HG02678 (cell line): ENCODE data around the gene SLC16A12.
"Not testable (repeated sequence)": the region's sequence is repeated elsewhere in the genome, so short reads cannot be mapped to it uniquely, and the experiment has no call there.

ENCODE experiments used
- ATAC-seq: cut with Tn5 transposase; IDR thresholded peaks from one replicate; pipeline ENCODE4 v1.9.1; 2021; ENCODE audit warnings: mild to moderate bottlenecking, moderate library complexity; ENCODE audit not compliant: unreplicated experiment

Gene SLC16A12

GRCh38 chr10:89548673-89549072 is 13.3 kb upstream of the SLC16A12 start:
- ATAC-seq: no peak

- no peak for ATAC-seq
Observed at GRCh38 chr10:89547853-89548513, 12.6 kb upstream of the SLC16A12 start.

- not testable (repeated sequence) for ATAC-seq
Observed at GRCh38 chr10:89546651-89547050, 11.3 kb upstream of the SLC16A12 start.

GRCh38 chr10:89543841-89544240 is 8.4 kb upstream of the SLC16A12 start:
- ATAC-seq: no peak

- no peak for ATAC-seq
Observed at GRCh38 chr10:89540420-89540949, 5.1 kb upstream of the SLC16A12 start.

GRCh38 chr10:89537364-89537763 is 2.0 kb upstream of the SLC16A12 start:
- no peak for ATAC-seq

- ATAC-seq: no peak
Observed at GRCh38 chr10:89536013-89536354, 590 bp upstream of the SLC16A12 start.

GRCh38 chr10:89534826-89535166 is 598 bp downstream of the SLC16A12 start:
- no peak for ATAC-seq

GRCh38 chr10:89532476-89532875 is 2.9 kb downstream of the SLC16A12 start:
- no peak for ATAC-seq

- ATAC-seq: no peak
Observed at GRCh38 chr10:89531359-89531758, 4.0 kb downstream of the SLC16A12 start.

- not testable (repeated sequence) for ATAC-seq
Observed at GRCh38 chr10:89529711-89530110, 5.7 kb downstream of the SLC16A12 start.

- no peak for ATAC-seq
Observed at GRCh38 chr10:89526358-89526757, 9.0 kb downstream of the SLC16A12 start.

- ATAC-seq: no peak
Observed at GRCh38 chr10:89525556-89525955, 9.8 kb downstream of the SLC16A12 start.

- no peak for ATAC-seq
Observed at GRCh38 chr10:89524279-89524678, 11.1 kb downstream of the SLC16A12 start.

- ATAC-seq: no peak
Observed at GRCh38 chr10:89523274-89523673, 12.1 kb downstream of the SLC16A12 start.

- ATAC-seq: no peak
Observed at GRCh38 chr10:89522463-89522862, 12.9 kb downstream of the SLC16A12 start.

GRCh38 chr10:89521368-89521767 is 14.0 kb downstream of the SLC16A12 start:
- no peak for ATAC-seq

- ATAC-seq: no peak
Observed at GRCh38 chr10:89520706-89521105, 14.7 kb downstream of the SLC16A12 start.

GRCh38 chr10:89518876-89519842 is 16.2 kb downstream of the SLC16A12 start:
- ATAC-seq: no peak

- no peak for ATAC-seq
Observed at GRCh38 chr10:89518108-89518507, 17.3 kb downstream of the SLC16A12 start.

GRCh38 chr10:89516149-89516832 is 19.1 kb downstream of the SLC16A12 start:
- no peak for ATAC-seq
